HFFc6 (cell line): ENCODE results near the gene DEPDC7. TPM values are rescaled to one million over a fixed set of nuclear protein-coding genes. Genes with fewer than 3 reads are reported as not detected.

Experiments used
- DNase-seq: peaks from one replicate; pipeline ENCODE4 v3.0.0-alpha.2; 2018
- H3K27ac Mint-ChIP-seq: 2 replicates; pipeline ENCODE4 v1.8.0; 2020; ENCODE audit warnings: mild to moderate bottlenecking, mixed read lengths
- H3K27me3 Mint-ChIP-seq: 2 replicates; pipeline ENCODE4 v1.8.0; 2021; ENCODE audit warnings: mild to moderate bottlenecking, moderate library complexity, mixed read lengths; ENCODE audit not compliant: insufficient read depth
- H3K36me3 Mint-ChIP-seq: 2 replicates; pipeline ENCODE4 v1.8.0; 2021; ENCODE audit warnings: low read depth, mixed read lengths
- H3K4me1 Mint-ChIP-seq: 2 replicates; pipeline ENCODE4 v1.8.0; 2020; ENCODE audit warnings: low read depth, mixed read lengths
- H3K4me3 Mint-ChIP-seq: 2 replicates; pipeline ENCODE4 v1.8.0; 2020; ENCODE audit warnings: mild to moderate bottlenecking, moderate library complexity, mixed read lengths
- H3K9me3 Mint-ChIP-seq: 2 replicates; pipeline ENCODE4 v1.8.0; 2020; ENCODE audit warnings: mild to moderate bottlenecking, mixed read lengths
- total RNA-seq, 6 experiments: library from RNA; stranded (reverse); fragmentation: NEBNext Ultra II Directional; extraction: Animal tissue kit (Norgen Biotek cat#: 25700); gene quantifications; 2 replicates in 1 of 6; 3 replicates in 5 of 6; pipeline ENCODE4 v1.2.3, GENCODE V29; 2021
- TF ChIP-seq, protein P1 (sequence below): fragments of 200-600 bp; sonication (generic); IDR thresholded peaks from 2 replicates; pipeline ENCODE4 v1.5.0; 2021; ENCODE audit warnings: antibody characterized with exemption, mild to moderate bottlenecking

DEPDC7 gene
- total RNA-seq, 6 experiments from 2014 or later: 14.5 to 19.1 (median 14.9) TPM

DNA sequence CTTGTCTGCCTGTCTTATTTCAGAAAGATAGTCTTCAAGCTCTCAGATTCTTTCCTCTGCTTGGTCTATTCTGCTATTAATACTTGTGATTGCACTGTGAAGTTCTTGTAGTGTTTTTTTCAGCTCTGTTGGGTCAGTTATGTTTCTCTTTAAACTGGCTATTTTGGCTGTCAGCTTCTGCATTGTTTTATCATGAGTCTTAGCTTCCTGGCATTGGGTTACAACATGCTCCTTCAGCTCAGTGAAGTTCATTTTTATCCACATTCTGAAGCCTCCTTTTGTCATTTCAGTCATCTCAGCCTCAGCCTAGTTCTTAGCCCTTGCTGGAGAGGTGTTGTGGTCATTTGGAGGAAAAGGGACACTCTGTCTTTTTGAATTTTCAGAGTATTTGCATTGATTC is 15.5 kb upstream of the DEPDC7 start:
- Mint-ChIP-seq H3K27me3 (peaks cover 1% of the 10 kb centered on the region; the same call in 1 of the 2 replicates), H3K36me3 (peaks cover 19% of the 10 kb centered on the region), H3K4me1 (peaks cover 15% of the 10 kb centered on the region), H3K27ac (peak overlapping the region; percentile 44), H3K9me3 (peaks cover 16% of the 10 kb centered on the region), H3K4me3 (peak overlapping the region; percentile 40)
- peak; percentile 82 for DNase-seq
- TF ChIP-seq, protein P1, sequence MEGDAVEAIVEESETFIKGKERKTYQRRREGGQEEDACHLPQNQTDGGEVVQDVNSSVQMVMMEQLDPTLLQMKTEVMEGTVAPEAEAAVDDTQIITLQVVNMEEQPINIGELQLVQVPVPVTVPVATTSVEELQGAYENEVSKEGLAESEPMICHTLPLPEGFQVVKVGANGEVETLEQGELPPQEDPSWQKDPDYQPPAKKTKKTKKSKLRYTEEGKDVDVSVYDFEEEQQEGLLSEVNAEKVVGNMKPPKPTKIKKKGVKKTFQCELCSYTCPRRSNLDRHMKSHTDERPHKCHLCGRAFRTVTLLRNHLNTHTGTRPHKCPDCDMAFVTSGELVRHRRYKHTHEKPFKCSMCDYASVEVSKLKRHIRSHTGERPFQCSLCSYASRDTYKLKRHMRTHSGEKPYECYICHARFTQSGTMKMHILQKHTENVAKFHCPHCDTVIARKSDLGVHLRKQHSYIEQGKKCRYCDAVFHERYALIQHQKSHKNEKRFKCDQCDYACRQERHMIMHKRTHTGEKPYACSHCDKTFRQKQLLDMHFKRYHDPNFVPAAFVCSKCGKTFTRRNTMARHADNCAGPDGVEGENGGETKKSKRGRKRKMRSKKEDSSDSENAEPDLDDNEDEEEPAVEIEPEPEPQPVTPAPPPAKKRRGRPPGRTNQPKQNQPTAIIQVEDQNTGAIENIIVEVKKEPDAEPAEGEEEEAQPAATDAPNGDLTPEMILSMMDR: no peak

- Mint-ChIP-seq H3K27me3 (peaks cover 1% of the 10 kb centered on the region; the same call in 1 of the 2 replicates), H3K4me3 (no peak overlapping the region), H3K27ac (no peak overlapping the region), H3K4me1 (peaks cover 15% of the 10 kb centered on the region), H3K9me3 (peaks cover 16% of the 10 kb centered on the region), H3K36me3 (peaks cover 19% of the 10 kb centered on the region)
- TF ChIP-seq, protein P1: no peak
- DNase-seq: no peak
Observed at GRCh38 chr11:33001281-33001680, 14.4 kb upstream of the DEPDC7 start.

DNA sequence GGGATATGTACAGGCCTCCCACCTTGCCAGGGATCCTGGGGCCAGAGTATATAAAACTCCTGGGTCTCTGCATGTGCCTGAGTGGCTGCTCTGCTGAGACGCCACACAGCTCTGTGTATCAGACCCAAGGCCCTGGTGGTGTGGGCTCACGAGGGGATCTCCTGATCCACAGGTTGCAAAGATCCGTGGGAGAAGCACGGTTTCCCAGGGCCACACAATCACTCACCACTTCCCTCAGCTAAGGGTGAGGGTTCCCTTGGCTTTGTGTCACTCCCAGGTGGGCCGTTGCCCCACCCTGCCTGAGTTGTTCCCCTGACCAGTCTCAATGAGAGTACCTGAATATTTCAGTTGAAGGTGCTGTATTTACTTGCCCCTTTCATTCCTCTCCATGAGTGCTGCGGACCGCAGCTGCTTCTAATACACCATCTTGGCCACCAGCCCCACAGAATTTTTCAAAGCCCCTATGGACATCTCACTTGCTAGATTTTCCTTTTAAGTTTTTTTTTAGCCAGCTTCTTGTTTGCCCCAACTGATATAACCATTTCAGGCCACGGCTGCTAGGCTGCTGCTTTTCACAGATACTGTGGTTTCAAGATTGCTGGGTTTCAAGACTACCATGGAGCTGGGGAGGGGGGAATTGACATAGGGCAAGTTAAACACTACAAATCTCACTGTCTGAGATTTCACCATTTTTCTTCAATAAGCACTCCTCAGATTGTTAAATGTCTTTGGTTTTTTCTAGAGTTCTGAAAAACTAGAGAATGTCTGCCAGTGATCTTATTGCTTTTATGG is 13.7 kb upstream of the DEPDC7 start:
- TF ChIP-seq, protein P1: no peak
- H3K9me3 Mint-ChIP-seq: peaks cover 16% of the 10 kb centered on the region
- no peak overlapping the region for H3K27ac Mint-ChIP-seq
- H3K36me3 Mint-ChIP-seq: peaks cover 19% of the 10 kb centered on the region
- DNase-seq: no peak
- no peak overlapping the region for H3K4me3 Mint-ChIP-seq
- peaks cover 3% of the 10 kb centered on the region; the same call in 1 of the 2 replicates for H3K27me3 Mint-ChIP-seq
- H3K4me1 Mint-ChIP-seq: peaks cover 15% of the 10 kb centered on the region

DNA sequence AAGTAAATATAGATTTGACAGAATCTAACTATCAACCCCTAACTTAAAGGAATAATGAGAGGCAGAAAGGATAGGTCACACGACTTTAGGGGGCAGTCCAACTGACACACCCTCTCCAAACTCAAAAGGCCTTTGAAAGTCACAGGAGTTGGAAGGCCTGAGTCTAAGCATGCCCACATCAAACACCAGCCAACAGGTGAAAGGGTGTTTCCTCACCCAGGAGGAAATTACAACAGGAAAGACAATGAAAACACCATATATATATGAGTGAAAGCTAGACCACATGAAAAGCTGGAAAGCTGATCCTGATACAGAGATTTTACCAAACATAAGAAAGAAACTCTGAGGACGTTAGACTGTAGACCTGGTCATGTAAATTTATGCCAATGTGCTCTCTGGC is 10.5 kb upstream of the DEPDC7 start:
- H3K9me3 Mint-ChIP-seq: peaks cover under 1% of the 10 kb centered on the region
- TF ChIP-seq, protein P1: no peak
- no peak overlapping the region for H3K27ac Mint-ChIP-seq
- H3K4me3 Mint-ChIP-seq: no peak overlapping the region
- DNase-seq: no peak
- H3K27me3 Mint-ChIP-seq: peaks cover 3% of the 10 kb centered on the region
- H3K36me3 Mint-ChIP-seq: peaks cover under 1% of the 10 kb centered on the region; the same call in 1 of the 2 replicates
- peaks cover 7% of the 10 kb centered on the region for H3K4me1 Mint-ChIP-seq

GRCh38 chr11:33006010-33006409 is 9.7 kb upstream of the DEPDC7 start:
- TF ChIP-seq, protein P1: no peak
- Mint-ChIP-seq H3K4me1 (0 out of 2 replicates have a peak, but pooled peaks cover under 1% of the 10 kb centered on the region), H3K9me3 (no peaks in the 10 kb centered on the region), H3K4me3 (no peak overlapping the region), H3K27ac (no peak overlapping the region), H3K27me3 (peaks cover 1% of the 10 kb centered on the region), H3K36me3 (no peaks in the 10 kb centered on the region)
- DNase-seq: no peak
